ENCODE measurements around the gene HSD3B7.

DNA sequence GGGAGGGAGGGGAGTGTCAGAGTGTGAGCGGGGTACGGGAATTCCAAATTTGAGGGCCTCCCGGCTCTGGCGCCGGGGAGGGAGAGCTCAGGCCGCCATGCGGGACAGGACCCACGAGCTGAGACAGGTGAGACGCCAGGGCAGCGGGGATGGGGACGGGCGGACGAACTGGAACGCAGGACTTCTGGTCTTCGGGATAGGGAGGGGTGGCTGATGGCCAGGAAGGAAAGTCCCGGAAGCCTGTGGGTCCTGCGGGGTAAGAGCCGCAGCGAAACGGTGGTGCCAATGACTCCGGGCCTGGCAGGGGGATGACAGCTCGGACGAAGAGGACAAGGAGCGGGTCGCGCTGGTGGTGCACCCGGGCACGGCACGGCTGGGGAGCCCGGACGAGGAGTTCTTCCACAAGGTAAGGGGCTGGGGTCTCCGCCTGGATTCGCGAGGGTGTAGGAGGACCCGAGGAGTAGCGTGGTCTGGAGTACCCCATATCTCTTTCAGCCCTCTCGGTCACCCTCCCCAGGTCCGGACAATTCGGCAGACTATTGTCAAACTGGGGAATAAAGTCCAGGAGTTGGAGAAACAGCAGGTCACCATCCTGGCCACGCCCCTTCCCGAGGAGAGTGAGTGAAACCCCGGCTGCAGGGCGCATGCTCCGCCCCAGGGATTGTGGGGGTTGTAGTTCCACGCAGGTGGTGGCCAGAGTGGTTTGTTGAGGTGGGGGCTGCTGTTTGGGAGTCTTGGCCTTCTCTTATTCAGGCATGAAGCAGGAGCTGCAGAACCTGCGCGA is 48.9 kb downstream of the HSD3B7 start:
- TF ChIP-seq, protein P1, sequence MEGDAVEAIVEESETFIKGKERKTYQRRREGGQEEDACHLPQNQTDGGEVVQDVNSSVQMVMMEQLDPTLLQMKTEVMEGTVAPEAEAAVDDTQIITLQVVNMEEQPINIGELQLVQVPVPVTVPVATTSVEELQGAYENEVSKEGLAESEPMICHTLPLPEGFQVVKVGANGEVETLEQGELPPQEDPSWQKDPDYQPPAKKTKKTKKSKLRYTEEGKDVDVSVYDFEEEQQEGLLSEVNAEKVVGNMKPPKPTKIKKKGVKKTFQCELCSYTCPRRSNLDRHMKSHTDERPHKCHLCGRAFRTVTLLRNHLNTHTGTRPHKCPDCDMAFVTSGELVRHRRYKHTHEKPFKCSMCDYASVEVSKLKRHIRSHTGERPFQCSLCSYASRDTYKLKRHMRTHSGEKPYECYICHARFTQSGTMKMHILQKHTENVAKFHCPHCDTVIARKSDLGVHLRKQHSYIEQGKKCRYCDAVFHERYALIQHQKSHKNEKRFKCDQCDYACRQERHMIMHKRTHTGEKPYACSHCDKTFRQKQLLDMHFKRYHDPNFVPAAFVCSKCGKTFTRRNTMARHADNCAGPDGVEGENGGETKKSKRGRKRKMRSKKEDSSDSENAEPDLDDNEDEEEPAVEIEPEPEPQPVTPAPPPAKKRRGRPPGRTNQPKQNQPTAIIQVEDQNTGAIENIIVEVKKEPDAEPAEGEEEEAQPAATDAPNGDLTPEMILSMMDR (optimal IDR thresholded peaks at IDR 0.05 in 1 of 3, IDR thresholded peaks at IDR 0.05 in 1 of 3, conservative IDR thresholded peaks at IDR 0.05 in 1 of 3; ENCODE audit: extremely low read depth in 1 of 3, insufficient read depth in 2 of 3, low read length in 3 of 3): no peak
- TF ChIP-seq EZH2 (IDR thresholded peaks at IDR 0.05; ENCODE audit: low read length): no peak
